HepG2 (cell line): ENCODE data around the gene MAB21L4. TPM values are rescaled to one million over a fixed set of nuclear protein-coding genes. Genes with fewer than 3 reads are reported as not detected.
A peak's percentile ranks its signal among the peaks of the same experiment; 100 is the strongest.

Source experiments
- CHCHD3 ChIP-seq: sonication (generic); formaldehyde crosslinking; IDR thresholded peaks from 2 replicates; pipeline ENCODE4 v1.8.0; 2022; ENCODE audit warnings: mild to moderate bottlenecking, missing genetic modification reagents, moderate library complexity
- EED ChIP-seq: sonication (generic); formaldehyde crosslinking; IDR thresholded peaks from 2 replicates; pipeline ENCODE4 v1.5.0; 2020; ENCODE audit warnings: mild to moderate bottlenecking, missing genetic modification reagents
- ELF3 ChIP-seq: IDR thresholded peaks from 2 replicates; pipeline ENCODE4 v1.6.1; 2016; ENCODE audit warnings: missing genetic modification reagents, missing compliant biosample characterization
- GATAD2A ChIP-seq: IDR thresholded peaks from 2 replicates; pipeline ENCODE4 v1.6.1; 2016
- HIVEP1 ChIP-seq: sonication (generic); formaldehyde crosslinking; IDR thresholded peaks from 2 replicates; pipeline ENCODE4 v1.4.0; 2020; ENCODE audit warnings: mild to moderate bottlenecking, missing genetic modification reagents
- IKZF4 ChIP-seq: sonication (generic); formaldehyde crosslinking; IDR thresholded peaks from 2 replicates; pipeline ENCODE4 v1.5.1; 2020; ENCODE audit warnings: borderline replicate concordance, mild to moderate bottlenecking, low read depth, missing genetic modification reagents; ENCODE audit errors: not compliant biosample characterization
- MAFF ChIP-seq: IDR thresholded peaks from 2 replicates; pipeline ENCODE4 v1.6.1; 2011; ENCODE audit warnings: low read depth, low read length, improper control_type of control experiment
- NRL ChIP-seq: sonication (generic); formaldehyde crosslinking; IDR thresholded peaks from 2 replicates; pipeline ENCODE4 v1.5.0; 2020; ENCODE audit warnings: missing genetic modification reagents, mild to moderate bottlenecking, moderate library complexity, borderline replicate concordance
- PITX1 ChIP-seq: sonication (generic); formaldehyde crosslinking; IDR thresholded peaks from 2 replicates; pipeline ENCODE4 v1.5.1; 2020; ENCODE audit warnings: mild to moderate bottlenecking, missing genetic modification reagents
- PRMT3 ChIP-seq: sonication (generic); formaldehyde crosslinking; IDR thresholded peaks from 2 replicates; pipeline ENCODE4 v1.8.1; 2022; ENCODE audit warnings: low read depth, mild to moderate bottlenecking, moderate library complexity, missing genetic modification reagents, borderline replicate concordance
- RAD21 ChIP-seq: fragments of 450-650 bp; formaldehyde crosslinking; IDR thresholded peaks from 2 replicates; pipeline ENCODE4 v1.5.0; 2020; ENCODE audit warnings: mild to moderate bottlenecking
- REPIN1 ChIP-seq: sonication (generic); formaldehyde crosslinking; IDR thresholded peaks from 2 replicates; pipeline ENCODE4 v1.8.0; 2022; ENCODE audit warnings: missing genetic modification reagents, low read depth, mild to moderate bottlenecking, borderline replicate concordance
- SNAI1 ChIP-seq: sonication (generic); formaldehyde crosslinking; IDR thresholded peaks from 2 replicates; pipeline ENCODE4 v1.5.0; 2020; ENCODE audit warnings: mild to moderate bottlenecking, missing genetic modification reagents, borderline replicate concordance
- TOPORS ChIP-seq: sonication (generic); formaldehyde crosslinking; IDR thresholded peaks from 2 replicates; pipeline ENCODE4 v1.8.0; 2023; ENCODE audit warnings: mild to moderate bottlenecking, missing genetic modification reagents
- ZFY ChIP-seq: sonication (generic); formaldehyde crosslinking; IDR thresholded peaks from 2 replicates; pipeline ENCODE4 v1.4.0; 2020; ENCODE audit warnings: missing genetic modification reagents
- ZNF143 ChIP-seq: sonication (generic); formaldehyde crosslinking; IDR thresholded peaks from 2 replicates; pipeline ENCODE4 v1.4.0; 2020; ENCODE audit warnings: missing genetic modification reagents
- ZNF224 ChIP-seq: sonication (generic); formaldehyde crosslinking; IDR thresholded peaks from 2 replicates; pipeline ENCODE4 v1.5.0; 2020; ENCODE audit warnings: mild to moderate bottlenecking, missing genetic modification reagents
- ZNF44 ChIP-seq: sonication (generic); formaldehyde crosslinking; IDR thresholded peaks from 2 replicates; pipeline ENCODE4 v1.5.1; 2020; ENCODE audit warnings: mild to moderate bottlenecking, missing genetic modification reagents
- ZNF766 ChIP-seq: sonication (generic); formaldehyde crosslinking; IDR thresholded peaks from 2 replicates; pipeline ENCODE4 v1.5.0; 2020; ENCODE audit warnings: missing genetic modification reagents, borderline replicate concordance
- ZNF790 ChIP-seq: sonication (generic); formaldehyde crosslinking; IDR thresholded peaks from 2 replicates; pipeline ENCODE4 v1.8.0; 2022; ENCODE audit warnings: missing genetic modification reagents, mild to moderate bottlenecking, borderline replicate concordance
- polyA plus RNA-seq, 8 experiments: library from polyadenylated mRNA; depleted of rRNA in 3 of 8; stranded (reverse) in 7 of 8; unstranded in 1 of 8; fragments of >200 nt; fragmentation: Illumina TruSeq in 4 of 8; extraction: Trizol in 4 of 8; gene quantifications; 2 replicates each; pipeline versions ENCODE4 v1.2.1 to v1.2.3, GENCODE V29; 2011 to 2016; ENCODE audit warnings: low read depth in 4 of 8, missing spikeins in 1 of 8, mixed read lengths in 1 of 8; ENCODE audit not compliant: insufficient read depth in 1 of 8
- total RNA-seq, 5 experiments: library from RNA; depleted of rRNA; stranded (reverse); fragments of >200 nt; fragmentation: Illumina TruSeq; extraction: Trizol; gene quantifications; 2 replicates each; pipeline ENCODE4 v1.2.3, GENCODE V29; 2016; ENCODE audit warnings: low read depth in 1 of 5
- TF ChIP-seq, protein P1 (sequence below): sonication (generic); formaldehyde crosslinking; IDR thresholded peaks from 2 replicates; pipeline ENCODE4 v1.4.0; 2020; ENCODE audit warnings: mild to moderate bottlenecking, missing genetic modification reagents
- TF ChIP-seq, protein P2 (sequence below): sonication (generic); formaldehyde crosslinking; IDR thresholded peaks from 2 replicates; pipeline ENCODE4 v1.5.0; 2020; ENCODE audit warnings: mild to moderate bottlenecking, missing genetic modification reagents
- TF ChIP-seq, protein P3 (sequence below): sonication (generic); formaldehyde crosslinking; IDR thresholded peaks from 2 replicates; pipeline ENCODE4 v1.8.0; 2022; ENCODE audit warnings: mild to moderate bottlenecking, missing genetic modification reagents; ENCODE audit not compliant: insufficient replicate concordance

Gene MAB21L4
- total and polyA plus RNA-seq, 2 of the 13 experiments (the other 11 are each of a cell fraction or from before 2014, with no cell fraction given), result 3.0 to 14.0 TPM

DNA sequence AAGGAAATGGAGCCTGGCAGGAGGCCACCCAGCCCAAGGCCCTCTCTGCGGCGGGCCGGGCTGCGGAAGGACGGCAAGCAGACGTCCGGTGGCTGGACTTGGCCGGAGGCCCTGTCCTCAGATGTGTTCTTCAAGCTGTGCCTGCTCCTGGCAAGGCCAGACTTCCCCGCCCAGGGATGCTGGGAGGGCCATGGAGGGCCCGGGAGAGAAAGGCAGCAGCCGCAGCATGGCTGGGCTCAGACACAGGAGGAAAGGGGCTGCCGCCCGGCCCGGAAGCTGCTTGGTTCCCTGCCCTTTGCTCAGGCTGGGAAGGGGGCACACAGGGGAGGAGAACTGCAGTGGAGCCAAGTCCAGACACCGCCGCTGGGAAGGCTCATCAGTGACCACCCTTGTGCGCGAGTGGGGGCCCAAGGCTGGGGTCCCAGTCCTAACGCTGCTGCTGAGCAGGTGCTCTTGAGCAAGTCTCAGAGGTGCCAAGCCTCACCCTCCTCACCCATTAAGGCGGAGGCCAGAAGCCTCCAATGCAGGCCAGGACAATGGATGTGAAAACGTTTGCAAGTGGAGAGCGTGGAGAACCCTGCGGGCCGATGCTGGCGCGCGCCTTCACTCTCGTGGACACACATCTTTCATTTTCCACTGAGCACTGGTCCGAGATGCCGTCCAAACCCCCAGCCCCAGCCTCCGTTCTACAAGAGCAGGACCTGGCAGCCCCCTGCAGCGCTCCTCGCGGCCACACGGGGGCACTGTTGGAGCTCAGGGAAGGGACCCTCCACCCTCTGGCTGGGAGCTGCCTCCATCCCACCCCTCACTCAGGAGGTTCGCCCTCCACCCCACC, 18.1 kb upstream of the MAB21L4 start (continued):
- TF ChIP-seq ZFY (CRISPR knock-in tag) (peak; percentile 52; the same call in 1 of the 2 replicates), PITX1 (CRISPR knock-in tag) (peak; percentile 43; the same call in 1 of the 2 replicates), REPIN1 (CRISPR knock-in tag) (0 out of 2 replicates have a peak, but pooled peaks have one; percentile 29), IKZF4 (CRISPR knock-in tag) (no peak), ZNF790 (CRISPR knock-in tag) (0 out of 2 replicates have a peak, but pooled peaks have one; percentile 38), CHCHD3 (CRISPR knock-in tag) (0 out of 2 replicates have a peak, but pooled peaks have one; percentile 26), NRL (CRISPR knock-in tag) (0 out of 2 replicates have a peak, but pooled peaks have one; percentile 11), HIVEP1 (CRISPR knock-in tag) (peak; percentile 26; the same call in 1 of the 2 replicates), ZNF224 (CRISPR knock-in tag) (peak; percentile 53; the same call in 1 of the 2 replicates), GATAD2A (CRISPR knock-in tag) (peak; percentile 38; the same call in 1 of the 2 replicates), ZNF44 (0 out of 2 replicates have a peak, but pooled peaks have one; percentile 55), MAFF (no peak), EED (CRISPR knock-in tag) (no peak; the same call in none of the 2 replicates), ZNF766 (CRISPR knock-in tag) (no peak), ELF3 (CRISPR knock-in tag) (no peak), RAD21 (CRISPR knock-in tag) (peak; percentile 90), ZNF143 (CRISPR knock-in tag) (no peak), SNAI1 (CRISPR knock-in tag) (no peak), TOPORS (CRISPR knock-in tag) (no peak), PRMT3 (CRISPR knock-in tag) (no peak)
- TF ChIP-seq, protein P1, sequence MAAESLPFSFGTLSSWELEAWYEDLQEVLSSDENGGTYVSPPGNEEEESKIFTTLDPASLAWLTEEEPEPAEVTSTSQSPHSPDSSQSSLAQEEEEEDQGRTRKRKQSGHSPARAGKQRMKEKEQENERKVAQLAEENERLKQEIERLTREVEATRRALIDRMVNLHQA (CRISPR knock-in tag), result no peak
- TF ChIP-seq, protein P2, sequence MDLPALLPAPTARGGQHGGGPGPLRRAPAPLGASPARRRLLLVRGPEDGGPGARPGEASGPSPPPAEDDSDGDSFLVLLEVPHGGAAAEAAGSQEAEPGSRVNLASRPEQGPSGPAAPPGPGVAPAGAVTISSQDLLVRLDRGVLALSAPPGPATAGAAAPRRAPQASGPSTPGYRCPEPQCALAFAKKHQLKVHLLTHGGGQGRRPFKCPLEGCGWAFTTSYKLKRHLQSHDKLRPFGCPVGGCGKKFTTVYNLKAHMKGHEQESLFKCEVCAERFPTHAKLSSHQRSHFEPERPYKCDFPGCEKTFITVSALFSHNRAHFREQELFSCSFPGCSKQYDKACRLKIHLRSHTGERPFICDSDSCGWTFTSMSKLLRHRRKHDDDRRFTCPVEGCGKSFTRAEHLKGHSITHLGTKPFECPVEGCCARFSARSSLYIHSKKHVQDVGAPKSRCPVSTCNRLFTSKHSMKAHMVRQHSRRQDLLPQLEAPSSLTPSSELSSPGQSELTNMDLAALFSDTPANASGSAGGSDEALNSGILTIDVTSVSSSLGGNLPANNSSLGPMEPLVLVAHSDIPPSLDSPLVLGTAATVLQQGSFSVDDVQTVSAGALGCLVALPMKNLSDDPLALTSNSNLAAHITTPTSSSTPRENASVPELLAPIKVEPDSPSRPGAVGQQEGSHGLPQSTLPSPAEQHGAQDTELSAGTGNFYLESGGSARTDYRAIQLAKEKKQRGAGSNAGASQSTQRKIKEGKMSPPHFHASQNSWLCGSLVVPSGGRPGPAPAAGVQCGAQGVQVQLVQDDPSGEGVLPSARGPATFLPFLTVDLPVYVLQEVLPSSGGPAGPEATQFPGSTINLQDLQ, result no peak
- TF ChIP-seq, protein P3, sequence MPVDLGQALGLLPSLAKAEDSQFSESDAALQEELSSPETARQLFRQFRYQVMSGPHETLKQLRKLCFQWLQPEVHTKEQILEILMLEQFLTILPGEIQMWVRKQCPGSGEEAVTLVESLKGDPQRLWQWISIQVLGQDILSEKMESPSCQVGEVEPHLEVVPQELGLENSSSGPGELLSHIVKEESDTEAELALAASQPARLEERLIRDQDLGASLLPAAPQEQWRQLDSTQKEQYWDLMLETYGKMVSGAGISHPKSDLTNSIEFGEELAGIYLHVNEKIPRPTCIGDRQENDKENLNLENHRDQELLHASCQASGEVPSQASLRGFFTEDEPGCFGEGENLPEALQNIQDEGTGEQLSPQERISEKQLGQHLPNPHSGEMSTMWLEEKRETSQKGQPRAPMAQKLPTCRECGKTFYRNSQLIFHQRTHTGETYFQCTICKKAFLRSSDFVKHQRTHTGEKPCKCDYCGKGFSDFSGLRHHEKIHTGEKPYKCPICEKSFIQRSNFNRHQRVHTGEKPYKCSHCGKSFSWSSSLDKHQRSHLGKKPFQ (CRISPR knock-in tag), result peak; percentile 35
